Spleen (tissue), 11 donors: ENCODE results near the gene ACCS. TPM values are rescaled to one million over a fixed set of nuclear protein-coding genes. Genes with fewer than 3 reads are reported as not detected.

Experiments
- DNase-seq: peaks from one replicate; pipeline ENCODE4 v3.0.0-alpha.2; 2020
- H3K27ac ChIP-seq, 8 donors: fragments of 200-600 bp; sonication (generic) in 7 of 8; 1 replicate in 4 of 8; 2 replicates in 4 of 8; pipeline versions ENCODE4 v1.5.0 to v1.8.0; 2016 to 2021; ENCODE audit warnings: inconsistent platforms in 4 of 8, mild to moderate bottlenecking in 4 of 8, moderate library complexity in 1 of 8
- H3K27me3 ChIP-seq, 7 donors: fragments of 200-600 bp; sonication (generic) in 6 of 7; replicated peaks in 1 of 7; 1 replicate in 4 of 7; 2 replicates in 3 of 7; pipeline versions ENCODE4 v1.5.0 to v1.8.0; 2016 to 2021; ENCODE audit warnings: inconsistent platforms in 3 of 7, mild to moderate bottlenecking in 1 of 7
- H3K36me3 ChIP-seq, 6 donors: fragments of 200-600 bp; sonication (generic) in 5 of 6; 1 replicate in 4 of 6; 2 replicates in 2 of 6; pipeline versions ENCODE4 v1.5.0 to v1.8.0; 2016 to 2021; ENCODE audit warnings: inconsistent platforms in 2 of 6
- H3K4me1 ChIP-seq, 6 donors: fragments of 200-600 bp; sonication (generic) in 5 of 6; 1 replicate in 3 of 6; 2 replicates in 3 of 6; pipeline versions ENCODE4 v1.5.0 to v1.8.0; 2016 to 2021; ENCODE audit warnings: inconsistent platforms in 3 of 6
- H3K4me3 ChIP-seq, 8 donors: fragments of 200-600 bp; sonication (generic) in 7 of 8; 1 replicate in 4 of 8; 2 replicates in 4 of 8; pipeline versions ENCODE4 v1.5.0 to v1.8.0; 2016 to 2021; ENCODE audit warnings: inconsistent platforms in 4 of 8, mild to moderate bottlenecking in 4 of 8, moderate library complexity in 2 of 8
- H3K9me3 ChIP-seq, 8 donors: fragments of 200-600 bp; sonication (generic) in 7 of 8; 1 replicate in 4 of 8; 2 replicates in 4 of 8; pipeline versions ENCODE4 v1.5.0 to v1.8.0; 2016 to 2021; ENCODE audit warnings: inconsistent platforms in 4 of 8
- CTCF ChIP-seq, 11 experiments: fragments of 200-600 bp in 7 of 11; fragments of 450-650 bp in 4 of 11; sonication (generic) in 4 of 11; IDR thresholded peaks in 8 of 11; conservative IDR thresholded peaks in 3 of 11; 1 replicate in 7 of 11; 2 replicates in 4 of 11; pipeline versions ENCODE4 v1.4.0 to v1.8.0; 2016 to 2021; ENCODE audit warnings: antibody characterized with exemption in 11 of 11, inconsistent platforms in 4 of 11, mild to moderate bottlenecking in 1 of 11
- POLR2A ChIP-seq, 3 donors: fragments of 450-650 bp; IDR thresholded peaks; one replicate each; pipeline ENCODE4 v1.5.1; 2017; ENCODE audit warnings: antibody characterized with exemption in 3 of 3, mild to moderate bottlenecking in 1 of 3
- POLR2AphosphoS5 ChIP-seq, 3 donors: sonication (generic); formaldehyde crosslinking; IDR thresholded peaks; one replicate each; pipeline ENCODE4 v1.5.1; 2017; ENCODE audit warnings: antibody characterized with exemption in 3 of 3
- WGBS, 5 donors: extraction: QIAGEN DNeasy Blood & Tissue Kit in 3 of 5; methylation state at CpG; one replicate each; pipeline versions ENCODE4 v1.1.5 to v1.1.7; 2013 to 2018; 5-methylcytosine and 5-hydroxymethylcytosine counted together
- intact Hi-C: fragments of 100-400 bp; cut with DNase I; formaldehyde crosslinking; loops from one replicate; pipeline ENCODE4 v1.15.0; 2023; ENCODE audit warnings: low total_unique reads
- polyA plus RNA-seq, 3 donors: library from polyadenylated mRNA; stranded (reverse); fragments of 200-250 nt; gene quantifications; one replicate each; pipeline ENCODE4 v1.2.1, GENCODE V29; 2013
- total RNA-seq, 7 donors: library from RNA; depleted of rRNA in 3 of 7; stranded (reverse); fragments of >200 nt in 3 of 7; fragmentation: NEBNext Ultra II Directional in 4 of 7; extraction: Animal tissue kit (Norgen Biotek cat#: 25700) in 4 of 7; gene quantifications; one replicate each; pipeline versions ENCODE4 v1.1.0 to v1.2.1, GENCODE V29; 2016 to 2021
- donor health status: healthy with polysubstance abuse.
- donor health status: DM: no; HTN: no; CAD: no; lungs with moderate emphysema.
- donor health status: DM: no; HTN: no; CAD: no.
- donor health status: Bipolar disorder and iron deficiency.
- donor health status: healthy.
- donor health status: DM: no; HTN: no; CAD: no.
- donor health status: DM: yes; HTN: yes; CAD: no.

The ACCS gene
- total and polyA plus RNA-seq, 10 donors = 22.4 to 87.6 (median 46.9) TPM

DNA sequence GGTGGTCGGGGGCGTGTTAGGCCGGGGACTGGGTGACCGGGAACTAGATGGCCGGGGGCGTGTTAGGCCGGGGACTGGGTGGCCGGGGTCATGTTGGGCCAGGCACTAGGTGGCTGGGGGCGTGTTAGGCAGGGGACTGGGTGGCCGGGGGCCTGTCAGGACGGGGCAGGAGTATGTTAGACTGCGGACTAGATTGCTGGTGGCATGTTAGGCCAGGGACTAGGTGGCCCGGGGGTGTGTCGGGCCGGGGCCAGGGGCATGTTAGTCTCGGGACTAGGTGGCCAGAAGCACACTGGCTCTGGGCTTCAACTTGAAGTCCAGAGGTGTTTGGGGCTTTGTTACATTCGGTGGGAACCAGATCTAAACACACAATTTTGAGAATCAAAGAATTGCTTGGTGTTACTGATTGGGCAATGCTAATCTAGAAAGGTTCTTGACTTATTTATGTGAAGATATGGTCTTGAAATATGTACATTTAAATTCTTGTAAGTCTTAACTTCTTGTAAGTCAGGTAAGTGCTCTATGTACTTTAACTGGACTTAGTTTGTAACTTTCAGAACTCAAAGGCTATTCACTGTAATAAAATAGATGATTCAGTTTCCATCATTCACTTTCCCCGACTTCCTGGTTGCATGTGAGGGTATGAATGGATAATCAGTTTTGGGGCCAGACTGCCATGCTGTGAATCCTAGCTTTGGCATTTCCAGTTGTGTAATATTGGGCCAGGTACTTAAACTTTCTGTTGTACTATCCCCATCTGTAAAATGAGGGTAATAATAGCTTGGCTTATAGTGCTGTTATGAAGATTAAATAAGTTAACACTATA is 30.5 kb downstream of the ACCS start:
- peak; percentile 84 for DNase-seq
- TF ChIP-seq CTCF (IDR thresholded peaks at IDR 0.05 in 8 of 11, conservative IDR thresholded peaks at IDR 0.05 in 3 of 11) (no peak), POLR2AphosphoS5 (IDR thresholded peaks at IDR 0.05) (no peak)
- no peaks in the 10 kb centered on the region for H3K9me3 ChIP-seq
- intact Hi-C loops = no loop called here
- H3K4me3 ChIP-seq = peak overlapping the region; percentile 61 to 97 (median 85)
- H3K27me3 ChIP-seq = no peaks in the 10 kb centered on the region
- 15 to 27% (median 18%) methylated on average over 16 to 18 of the region's 18 CpGs for WGBS, 5 donors
- H3K36me3 ChIP-seq = peaks cover 0 to 17% (median 0%) of the 10 kb centered on the region in 6 donors
- H3K4me1 ChIP-seq = peaks cover 6 to 40% (median 28%) of the 10 kb centered on the region in 6 donors
- H3K27ac ChIP-seq = peak overlapping the region in 1 of 8 donors; percentile 81

DNA sequence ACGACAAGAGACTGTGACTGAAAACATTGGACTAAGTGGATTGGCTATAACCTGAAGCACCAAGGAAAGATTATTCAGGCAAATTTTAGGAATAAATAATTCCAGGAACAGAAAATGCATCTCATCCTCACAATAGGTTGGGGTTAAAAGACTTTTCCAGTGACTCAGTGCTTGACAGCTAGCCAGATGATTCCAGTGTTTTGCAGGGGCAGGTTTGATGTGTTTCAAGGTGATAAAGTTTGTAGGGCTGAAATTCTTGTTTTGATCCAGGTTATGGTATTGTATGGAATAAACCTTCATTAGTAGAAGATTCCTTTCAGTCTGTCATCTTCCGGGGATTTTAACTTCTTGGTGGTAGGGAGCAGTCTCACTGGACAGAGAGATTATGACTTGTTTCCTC is 31.8 kb downstream of the ACCS start:
- Histone ChIP-seq H3K9me3 (no peaks in the 10 kb centered on the region), H3K4me1 (peaks cover 6 to 45% (median 30%) of the 10 kb centered on the region in 6 donors), H3K27me3 (no peaks in the 10 kb centered on the region), H3K4me3 (no peak overlapping the region), H3K36me3 (peaks cover 0 to 17% (median 0%) of the 10 kb centered on the region in 6 donors), H3K27ac (no peak overlapping the region)
- whole genome bisulfite sequencing, 5 donors = 83 to 97% (median 92%) methylated on average over 2 of the region's 2 CpGs
- no peak for DNase-seq
- no peak for TF ChIP-seq POLR2AphosphoS5 (IDR thresholded peaks at IDR 0.05)
- TF ChIP-seq CTCF (IDR thresholded peaks at IDR 0.05 in 8 of 11, conservative IDR thresholded peaks at IDR 0.05 in 3 of 11) = no peak
- no peak for TF ChIP-seq POLR2A (IDR thresholded peaks at IDR 0.05)
- intact Hi-C loops = no loop called here

- Histone ChIP-seq H3K9me3 (no peaks in the 10 kb centered on the region), H3K4me1 (peaks cover 0 to 34% (median 15%) of the 10 kb centered on the region in 6 donors), H3K36me3 (peaks cover 0 to 31% (median 0%) of the 10 kb centered on the region in 6 donors), H3K4me3 (no peak overlapping the region), H3K27ac (no peak overlapping the region), H3K27me3 (no peaks in the 10 kb centered on the region)
- intact Hi-C loops = no loop called here
- no peak for TF ChIP-seq POLR2A (IDR thresholded peaks at IDR 0.05)
- no peak for TF ChIP-seq CTCF (IDR thresholded peaks at IDR 0.05 in 8 of 11, conservative IDR thresholded peaks at IDR 0.05 in 3 of 11)
- no peak for TF ChIP-seq POLR2AphosphoS5 (IDR thresholded peaks at IDR 0.05)
- DNase-seq = no peak
- 92 to 100% (median 95%) methylated on average over 2 of the region's 2 CpGs for WGBS, 5 donors
These were observed 35.0 kb downstream of the ACCS start for GRCh38 chr11:44101098-44101497.

GRCh38 chr11:44104481-44105294 is 38.6 kb downstream of the ACCS start:
- intact Hi-C loops = no loop called here
- Histone ChIP-seq H3K27me3 (no peaks in the 10 kb centered on the region), H3K4me1 (peaks cover 0 to 14% (median 2%) of the 10 kb centered on the region in 6 donors), H3K36me3 (peaks cover 0 to 49% (median 21%) of the 10 kb centered on the region in 6 donors), H3K4me3 (no peak overlapping the region), H3K9me3 (no peaks in the 10 kb centered on the region), H3K27ac (no peak overlapping the region)
- TF ChIP-seq POLR2AphosphoS5 (IDR thresholded peaks at IDR 0.05) (no peak), POLR2A (IDR thresholded peaks at IDR 0.05) (no peak), CTCF (IDR thresholded peaks at IDR 0.05 in 8 of 11, conservative IDR thresholded peaks at IDR 0.05 in 3 of 11) (no peak)
- WGBS, 5 donors = 60 to 78% (median 70%) methylated on average over 5 of the region's 5 CpGs
- no peak for DNase-seq
